Measurements from ENCODE around the gene FGB.

GRCh38 chr4:154602404-154603020 lies 39.7 kb downstream of the FGB start:
- TF ChIP-seq CTCF (IDR thresholded peaks at IDR 0.05), result no peak
- TF ChIP-seq REST (IDR thresholded peaks at IDR 0.05; ENCODE audit: insufficient read depth in 1 of 2, low read depth in 2 of 2, low read length in 1 of 2), result no peak
- TF ChIP-seq POLR2AphosphoS5 (IDR thresholded peaks at IDR 0.05; ENCODE audit: low read depth, low read length), result no peak
- TF ChIP-seq TCF7L2 (IDR thresholded peaks at IDR 0.05; ENCODE audit: low read depth, low read length), result no peak
- no peak for TF ChIP-seq SIN3A (IDR thresholded peaks at IDR 0.05; ENCODE audit: borderline replicate concordance, insufficient read depth, low read depth, low read length)
